GM18505 (cell line): ENCODE data around the gene CAMTA1.

Experiments used
- ATAC-seq: cut with Tn5 transposase; IDR thresholded peaks from one replicate; pipeline ENCODE4 v1.9.1; 2021; ENCODE audit not compliant: unreplicated experiment
- POLR2A ChIP-seq: IDR thresholded peaks from 4 replicates; pipeline ENCODE4 v1.6.1; 2011; ENCODE audit warnings: borderline replicate concordance; ENCODE audit not compliant: insufficient read depth, insufficient read length; ENCODE audit errors: extremely low read depth

The CAMTA1 gene

DNA sequence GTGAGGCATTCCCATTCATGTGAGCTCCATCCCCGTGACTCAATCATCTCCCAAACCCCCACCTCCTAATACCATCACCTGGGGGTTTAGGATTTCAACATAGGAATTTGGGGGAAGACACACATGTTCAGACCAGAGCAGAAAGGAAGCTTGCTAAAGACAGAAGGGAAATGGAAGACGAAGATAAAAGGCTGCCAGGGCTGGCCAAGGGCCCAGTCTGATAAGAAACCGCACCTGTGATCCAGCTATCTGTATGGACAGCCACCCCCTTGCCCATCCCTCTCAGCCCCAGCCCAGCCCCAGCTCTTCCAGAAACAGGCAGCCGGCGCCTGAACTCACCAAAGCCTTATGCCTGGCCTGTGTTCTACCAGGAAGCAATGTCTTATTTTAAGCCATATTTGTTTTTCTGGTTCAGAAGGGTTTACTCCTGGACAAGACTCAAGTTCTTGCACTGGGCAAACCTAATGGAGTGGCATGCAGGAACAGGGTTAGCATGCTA lies 787.4 kb downstream of the CAMTA1 start:
- no peak for ATAC-seq

GRCh38 chr1:7573481-7573880 lies 788.2 kb downstream of the CAMTA1 start:
- TF ChIP-seq POLR2A, result no peak
- no peak for ATAC-seq

More for the DNA sequence above, 787.4 kb downstream of the CAMTA1 start:
- TF ChIP-seq POLR2A, result no peak

GRCh38 chr1:7574121-7575040 lies 789.1 kb downstream of the CAMTA1 start:
- no peak for TF ChIP-seq POLR2A
- ATAC-seq, result no peak

- no peak for TF ChIP-seq POLR2A
- no peak for ATAC-seq
Measured at GRCh38 chr1:7575041-7575400, 789.8 kb downstream of the CAMTA1 start.

DNA sequence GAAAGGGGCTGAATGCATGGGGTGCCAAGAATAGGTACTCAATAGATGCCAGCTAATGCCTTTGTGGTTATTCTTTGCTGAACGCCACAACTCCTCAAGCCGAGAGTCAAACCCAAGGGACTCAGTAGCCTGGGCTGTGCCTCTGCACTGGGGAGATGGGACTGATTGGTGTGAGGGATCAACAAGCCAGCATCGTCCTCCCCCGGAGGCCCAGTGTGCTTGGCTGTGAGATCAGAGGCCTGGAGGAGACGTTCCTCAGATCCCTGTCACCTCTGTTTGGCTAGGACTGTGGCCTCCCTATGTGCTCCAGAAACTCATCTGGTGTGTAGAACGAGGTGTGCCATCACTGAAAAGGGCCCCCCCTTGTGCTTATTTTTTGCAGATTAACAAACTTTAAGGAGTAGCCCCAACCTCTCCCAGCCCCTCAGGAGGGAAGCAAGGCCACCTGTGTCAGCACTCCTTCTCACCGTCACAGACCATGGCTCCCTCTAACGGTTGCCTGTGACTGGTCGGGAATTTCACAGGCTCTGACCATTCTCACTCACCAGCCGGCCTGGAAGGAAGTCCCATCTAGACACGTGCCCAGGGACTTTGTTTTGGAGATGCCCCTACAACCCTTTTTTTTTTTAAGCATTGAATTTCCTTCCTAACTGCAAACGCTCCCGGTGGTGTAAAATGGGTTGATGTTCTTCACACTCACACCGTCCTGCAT lies 791.8 kb downstream of the CAMTA1 start:
- ATAC-seq, result no peak
- TF ChIP-seq POLR2A, result no peak

GRCh38 chr1:7578206-7578605 lies 793.0 kb downstream of the CAMTA1 start:
- ATAC-seq, result no peak
- TF ChIP-seq POLR2A, result no peak

GRCh38 chr1:7579016-7579415 lies 793.8 kb downstream of the CAMTA1 start:
- no peak for TF ChIP-seq POLR2A
- no peak for ATAC-seq

DNA sequence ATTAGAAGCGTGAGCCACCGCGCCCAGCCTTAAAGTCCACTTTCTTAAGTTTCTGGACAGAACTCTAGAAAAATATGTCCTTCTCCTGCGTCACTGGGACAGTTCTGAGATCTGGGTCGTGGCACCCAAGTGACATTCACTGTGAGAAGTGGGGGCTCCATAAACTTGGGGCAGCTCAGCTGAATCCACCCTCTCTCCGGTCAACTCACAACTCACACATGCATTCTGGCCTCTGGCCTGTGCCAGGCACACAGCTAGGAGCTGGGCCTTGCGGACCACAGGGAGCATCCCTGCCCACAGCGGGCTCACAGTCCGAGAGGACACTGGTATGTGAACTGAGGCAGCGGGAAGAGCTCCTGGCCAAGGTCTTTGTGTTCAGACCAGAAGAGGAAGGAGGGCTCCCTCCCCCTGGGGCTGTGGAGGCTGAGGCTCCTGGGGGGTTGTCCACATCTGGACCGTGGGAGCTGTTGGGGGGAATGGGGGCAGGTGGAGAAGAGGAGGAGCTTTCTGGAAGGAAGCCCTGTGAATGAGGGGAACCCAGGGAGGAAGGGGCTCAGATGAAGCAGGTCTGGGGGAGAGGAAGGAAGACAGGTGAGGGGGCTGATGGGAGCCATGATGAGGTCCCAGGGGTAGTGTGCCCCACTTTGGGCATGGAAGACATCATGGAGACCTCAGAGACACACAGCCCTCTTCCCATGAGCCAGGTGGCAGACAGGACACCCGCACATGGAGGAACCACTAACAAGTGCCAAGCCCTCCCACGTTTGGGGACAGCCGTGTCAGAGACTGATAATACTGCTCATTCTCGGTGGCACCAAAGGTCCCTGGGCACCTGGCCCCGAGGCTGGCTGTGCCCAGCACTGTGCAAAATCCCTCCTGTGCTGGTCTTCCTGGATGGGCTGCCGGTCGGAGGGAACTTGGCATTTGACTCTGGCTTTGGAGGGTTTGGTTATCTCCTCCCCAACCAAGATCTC lies 794.9 kb downstream of the CAMTA1 start:
- no peak for TF ChIP-seq POLR2A
- no peak for ATAC-seq

DNA sequence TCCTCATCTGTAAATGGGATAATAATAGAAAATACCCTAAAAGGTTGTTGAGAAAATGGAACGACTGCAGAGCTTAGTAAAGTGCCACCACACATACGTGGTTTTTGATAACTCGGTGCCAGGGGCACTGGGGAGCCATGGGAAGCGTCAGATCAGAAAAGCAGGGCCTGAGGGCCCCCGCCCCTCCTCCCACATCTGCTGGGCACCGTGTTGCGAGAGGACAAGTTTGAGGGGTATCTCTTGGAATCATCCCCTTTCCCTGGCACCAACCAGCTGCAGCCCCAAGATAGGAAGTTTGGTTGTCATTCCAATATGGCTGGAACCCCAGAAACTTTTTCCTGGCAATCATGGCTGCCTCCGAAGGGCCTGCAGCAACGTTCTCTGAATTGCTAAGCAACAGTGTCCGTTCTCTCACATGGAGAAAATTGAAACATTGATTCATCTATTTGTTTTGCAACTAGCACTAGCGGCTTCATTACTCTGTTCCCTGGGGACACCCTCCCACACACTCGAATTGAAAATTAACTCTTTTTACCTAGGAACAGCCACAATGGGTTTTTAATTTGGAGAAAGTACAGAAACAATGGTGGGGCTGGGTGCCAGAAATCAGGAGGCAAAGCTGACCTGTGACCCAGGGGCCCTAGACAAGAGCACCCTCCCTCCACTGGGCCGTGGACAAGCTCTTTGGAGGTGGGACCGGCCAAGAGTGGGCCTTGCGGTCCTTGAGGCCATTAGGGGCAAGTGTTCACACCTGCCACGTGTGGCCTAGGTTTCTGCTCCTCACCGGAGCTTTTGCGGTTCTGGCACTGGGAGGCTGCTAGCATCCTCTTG lies 795.9 kb downstream of the CAMTA1 start:
- no peak for TF ChIP-seq POLR2A
- no peak for ATAC-seq

DNA sequence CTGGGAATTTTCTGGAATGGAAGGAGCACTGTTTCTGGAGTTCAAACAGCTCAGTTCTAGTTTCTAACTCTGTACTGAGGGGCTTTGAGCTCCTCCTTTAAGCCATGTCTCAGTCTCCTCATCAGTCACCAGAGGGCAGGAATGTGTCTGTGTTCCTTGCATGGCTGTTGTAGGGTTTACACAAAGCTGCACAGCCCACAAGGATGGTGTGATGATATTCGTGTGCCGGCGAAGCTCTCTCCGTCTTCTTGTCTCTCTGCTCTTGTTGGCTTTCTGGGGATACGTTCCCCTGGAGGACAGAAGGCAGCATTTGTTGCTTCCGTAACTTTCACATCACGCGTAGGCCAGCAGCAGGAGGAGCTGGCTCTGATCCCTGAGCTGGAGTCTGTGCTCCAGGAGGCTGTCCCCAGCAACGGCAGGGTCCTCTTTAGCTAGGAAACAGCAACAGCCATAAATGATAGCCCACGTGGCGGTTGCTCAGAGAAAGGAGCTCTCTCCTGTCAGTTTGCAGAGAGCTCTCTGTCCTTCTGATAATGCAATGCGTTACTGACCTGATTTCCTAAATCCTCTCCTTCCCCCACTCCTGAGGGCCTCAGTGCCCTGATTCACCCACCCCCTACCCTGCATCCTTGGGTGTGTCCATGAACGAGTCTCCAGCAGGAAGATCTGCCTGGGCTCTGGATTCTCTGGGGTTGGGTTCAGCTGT lies 796.7 kb downstream of the CAMTA1 start:
- TF ChIP-seq POLR2A, result no peak
- ATAC-seq, result no peak

DNA sequence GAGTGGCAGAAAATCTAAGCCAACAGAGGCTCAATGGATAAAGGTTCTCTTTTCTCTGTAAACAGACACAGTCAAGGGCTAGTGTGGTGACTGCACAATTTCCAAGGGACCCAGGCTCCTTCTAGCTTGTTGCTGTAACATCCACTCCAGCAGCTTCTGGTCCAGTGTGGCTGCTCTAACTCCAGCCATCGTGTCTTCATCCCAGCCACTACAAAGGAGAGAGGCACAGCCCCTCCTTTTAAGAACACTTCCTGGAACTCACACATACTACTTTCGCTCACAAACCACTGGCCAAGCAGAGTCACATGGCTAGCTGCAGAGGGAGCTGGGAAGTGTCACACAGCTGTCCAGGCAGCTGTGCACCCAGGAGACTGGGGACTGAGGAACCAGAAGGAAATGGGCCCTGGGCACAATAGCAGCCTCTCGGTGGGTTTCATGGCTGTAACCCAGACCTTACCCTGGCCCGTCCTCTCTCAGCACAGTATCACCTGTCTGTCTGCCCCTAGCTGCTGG lies 797.3 kb downstream of the CAMTA1 start:
- ATAC-seq, result no peak
- no peak for TF ChIP-seq POLR2A
